Left ventricle myocardium inferior (tissue), 1 donor: ENCODE measurements around the gene KRT85. TPM values are rescaled to one million over a fixed set of nuclear protein-coding genes. Genes with fewer than 3 reads are reported as not detected.
A peak's percentile ranks its signal among the peaks of the same experiment; 100 is the strongest.

Experiments used
- DNase-seq: peaks from one replicate; pipeline ENCODE4 v3.0.0-alpha.2; 2020
- H3K27ac ChIP-seq: fragments of 200-600 bp; replicated peaks from 2 replicates; pipeline ENCODE4 v1.8.0; 2021
- H3K27me3 ChIP-seq: fragments of 200-600 bp; 2 replicates; pipeline ENCODE4 v1.8.0; 2021; ENCODE audit warnings: low read depth
- H3K36me3 ChIP-seq: fragments of 200-600 bp; 2 replicates; pipeline ENCODE4 v1.8.0; 2021
- H3K4me1 ChIP-seq: fragments of 200-600 bp; 2 replicates; pipeline ENCODE4 v1.8.0; 2021
- H3K4me3 ChIP-seq: fragments of 200-600 bp; 2 replicates; pipeline ENCODE4 v1.8.0; 2021; ENCODE audit warnings: mild to moderate bottlenecking, moderate library complexity
- H3K9me3 ChIP-seq: fragments of 200-600 bp; replicated peaks from 2 replicates; pipeline ENCODE4 v1.8.0; 2021
- intact Hi-C: fragments of 100-400 bp; cut with micrococcal nuclease; formaldehyde crosslinking; loops from one replicate; pipeline ENCODE4 v1.11.0; 2022
- total RNA-seq: library from RNA; stranded (reverse); fragmentation: NEBNext Ultra II Directional; extraction: Animal tissue kit (Norgen Biotek cat#: 25700); gene quantifications from one replicate; pipeline ENCODE4 v1.2.1, GENCODE V29; 2021
- TF ChIP-seq, protein P1 (sequence below): fragments of 200-600 bp; IDR thresholded peaks from 2 replicates; pipeline ENCODE4 v1.8.0; 2021; ENCODE audit warnings: antibody characterized with exemption, mild to moderate bottlenecking, borderline replicate concordance
- donor health status: DM: no; HTN: yes; CAD: no; lungs with severe emphysema.

KRT85 gene
- total RNA-seq, 1 donor from 2014 or later, result not detected

DNA sequence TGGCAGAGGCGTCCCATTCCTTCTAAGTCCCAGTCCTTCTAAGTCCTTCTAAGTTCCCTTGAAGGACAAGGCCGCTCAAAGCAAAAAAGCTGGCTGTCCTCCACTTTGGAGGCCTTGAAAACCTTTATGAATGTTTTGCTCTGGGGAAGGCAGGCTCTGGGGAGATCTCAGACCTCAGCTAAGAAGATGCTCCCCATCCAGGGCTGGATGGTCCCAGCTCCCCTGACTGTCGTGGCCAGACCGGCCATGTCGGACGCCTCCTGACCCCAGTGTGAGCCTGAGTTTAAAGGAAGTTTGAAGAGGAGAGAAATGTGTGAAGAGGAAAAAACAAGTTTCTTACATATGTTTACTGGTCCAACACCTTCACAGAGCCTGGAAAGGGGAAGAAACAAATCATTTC is 12.3 kb upstream of the KRT85 start:
- Histone ChIP-seq H3K9me3 (no peaks in the 10 kb centered on the region), H3K4me1 (no peaks in the 10 kb centered on the region), H3K4me3 (no peak overlapping the region), H3K36me3 (no peaks in the 10 kb centered on the region), H3K27me3 (peaks cover 45% of the 10 kb centered on the region), H3K27ac (no peak overlapping the region)
- intact Hi-C loops, result loop anchor here (10.0 kb wide), 1 partner anchor 125 kb away; no protein-coding TSS in a partner anchor
- no peak for DNase-seq
- TF ChIP-seq, protein P1, sequence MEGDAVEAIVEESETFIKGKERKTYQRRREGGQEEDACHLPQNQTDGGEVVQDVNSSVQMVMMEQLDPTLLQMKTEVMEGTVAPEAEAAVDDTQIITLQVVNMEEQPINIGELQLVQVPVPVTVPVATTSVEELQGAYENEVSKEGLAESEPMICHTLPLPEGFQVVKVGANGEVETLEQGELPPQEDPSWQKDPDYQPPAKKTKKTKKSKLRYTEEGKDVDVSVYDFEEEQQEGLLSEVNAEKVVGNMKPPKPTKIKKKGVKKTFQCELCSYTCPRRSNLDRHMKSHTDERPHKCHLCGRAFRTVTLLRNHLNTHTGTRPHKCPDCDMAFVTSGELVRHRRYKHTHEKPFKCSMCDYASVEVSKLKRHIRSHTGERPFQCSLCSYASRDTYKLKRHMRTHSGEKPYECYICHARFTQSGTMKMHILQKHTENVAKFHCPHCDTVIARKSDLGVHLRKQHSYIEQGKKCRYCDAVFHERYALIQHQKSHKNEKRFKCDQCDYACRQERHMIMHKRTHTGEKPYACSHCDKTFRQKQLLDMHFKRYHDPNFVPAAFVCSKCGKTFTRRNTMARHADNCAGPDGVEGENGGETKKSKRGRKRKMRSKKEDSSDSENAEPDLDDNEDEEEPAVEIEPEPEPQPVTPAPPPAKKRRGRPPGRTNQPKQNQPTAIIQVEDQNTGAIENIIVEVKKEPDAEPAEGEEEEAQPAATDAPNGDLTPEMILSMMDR, result no peak

GRCh38 chr12:52378091-52378490 is 10.8 kb upstream of the KRT85 start:
- Histone ChIP-seq H3K9me3 (no peaks in the 10 kb centered on the region), H3K27me3 (peaks cover 37% of the 10 kb centered on the region), H3K4me3 (no peak overlapping the region), H3K27ac (no peak overlapping the region), H3K4me1 (no peaks in the 10 kb centered on the region), H3K36me3 (no peaks in the 10 kb centered on the region)
- DNase-seq, result no peak
- TF ChIP-seq, protein P1, result no peak
- intact Hi-C loops, result loop anchor here (10.0 kb wide), 1 partner anchor 127 kb away; no protein-coding TSS in a partner anchor

DNA sequence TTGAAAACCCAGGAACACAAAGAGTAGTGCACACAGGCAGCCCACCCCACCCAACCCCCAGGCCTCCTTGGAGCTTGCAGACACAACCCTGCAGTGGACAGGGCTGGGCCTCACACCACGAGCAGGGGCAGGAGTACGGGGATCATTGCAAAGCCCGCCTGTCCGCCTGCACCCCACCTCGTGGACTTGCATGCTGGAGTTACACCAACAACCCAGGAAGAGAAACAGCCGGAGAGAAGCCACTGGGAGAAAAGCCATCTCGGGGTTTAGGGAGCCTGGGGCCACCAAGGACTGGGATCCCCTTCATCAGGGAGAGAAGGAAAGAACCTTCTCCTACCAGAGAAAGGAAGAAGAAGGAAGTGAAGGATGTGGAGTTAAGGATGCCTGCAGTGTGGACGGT is 10.0 kb upstream of the KRT85 start:
- intact Hi-C loops, result loop anchor here (10.0 kb wide), 1 partner anchor 128 kb away; no protein-coding TSS in a partner anchor
- Histone ChIP-seq H3K9me3 (no peaks in the 10 kb centered on the region), H3K27ac (no peak overlapping the region), H3K4me1 (peaks cover 2% of the 10 kb centered on the region), H3K36me3 (no peaks in the 10 kb centered on the region), H3K4me3 (no peak overlapping the region), H3K27me3 (peaks cover 37% of the 10 kb centered on the region)
- TF ChIP-seq, protein P1, result no peak
- no peak for DNase-seq

GRCh38 chr12:52372216-52373154 is 5.2 kb upstream of the KRT85 start:
- H3K27ac ChIP-seq, result no peak overlapping the region
- intact Hi-C loops, result loop anchor here (5.0 to 10.0 kb wide), 2 partner anchors 132 to 500 kb away; no protein-coding TSS in a partner anchor
- H3K36me3 ChIP-seq, result no peaks in the 10 kb centered on the region
- peaks cover 48% of the 10 kb centered on the region for H3K27me3 ChIP-seq
- peaks cover 4% of the 10 kb centered on the region for H3K4me1 ChIP-seq
- peak; percentile 74 for DNase-seq
- H3K4me3 ChIP-seq, result no peak overlapping the region
- TF ChIP-seq, protein P1, result peak; percentile 86
- no peaks in the 10 kb centered on the region for H3K9me3 ChIP-seq

DNA sequence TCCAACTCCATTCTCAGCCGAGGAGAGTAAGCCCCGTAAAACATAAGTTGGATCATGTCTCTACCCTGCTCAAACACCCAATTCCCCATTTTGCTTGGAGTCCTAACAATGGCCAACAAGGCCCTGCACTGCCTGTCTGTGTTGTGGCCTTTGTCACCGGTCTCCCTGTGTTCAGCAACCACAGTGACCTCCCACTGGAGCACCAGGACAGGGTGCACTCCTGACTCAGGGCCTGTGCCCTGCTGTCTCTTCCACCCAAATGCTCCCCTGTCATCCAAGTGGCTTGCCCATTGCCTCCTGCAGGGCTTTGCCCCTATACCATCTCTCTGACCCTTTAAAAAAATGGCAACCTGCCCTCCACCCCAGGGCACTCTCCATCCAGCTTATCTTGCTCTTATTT is 4.4 kb upstream of the KRT85 start:
- Histone ChIP-seq H3K4me1 (peaks cover 4% of the 10 kb centered on the region), H3K9me3 (no peaks in the 10 kb centered on the region), H3K27me3 (peaks cover 48% of the 10 kb centered on the region), H3K4me3 (no peak overlapping the region), H3K36me3 (no peaks in the 10 kb centered on the region), H3K27ac (peak overlapping the region; percentile 44)
- no peak for DNase-seq
- intact Hi-C loops, result loop anchor here (5.0 to 10.0 kb wide), 2 partner anchors 133 to 501 kb away; no protein-coding TSS in a partner anchor
- TF ChIP-seq, protein P1, result no peak
